ENCODE data around the gene TDRD12. TPM values are rescaled to one million over a fixed set of nuclear protein-coding genes. Genes with fewer than 3 reads are reported as not detected.

The TDRD12 gene, protein sequence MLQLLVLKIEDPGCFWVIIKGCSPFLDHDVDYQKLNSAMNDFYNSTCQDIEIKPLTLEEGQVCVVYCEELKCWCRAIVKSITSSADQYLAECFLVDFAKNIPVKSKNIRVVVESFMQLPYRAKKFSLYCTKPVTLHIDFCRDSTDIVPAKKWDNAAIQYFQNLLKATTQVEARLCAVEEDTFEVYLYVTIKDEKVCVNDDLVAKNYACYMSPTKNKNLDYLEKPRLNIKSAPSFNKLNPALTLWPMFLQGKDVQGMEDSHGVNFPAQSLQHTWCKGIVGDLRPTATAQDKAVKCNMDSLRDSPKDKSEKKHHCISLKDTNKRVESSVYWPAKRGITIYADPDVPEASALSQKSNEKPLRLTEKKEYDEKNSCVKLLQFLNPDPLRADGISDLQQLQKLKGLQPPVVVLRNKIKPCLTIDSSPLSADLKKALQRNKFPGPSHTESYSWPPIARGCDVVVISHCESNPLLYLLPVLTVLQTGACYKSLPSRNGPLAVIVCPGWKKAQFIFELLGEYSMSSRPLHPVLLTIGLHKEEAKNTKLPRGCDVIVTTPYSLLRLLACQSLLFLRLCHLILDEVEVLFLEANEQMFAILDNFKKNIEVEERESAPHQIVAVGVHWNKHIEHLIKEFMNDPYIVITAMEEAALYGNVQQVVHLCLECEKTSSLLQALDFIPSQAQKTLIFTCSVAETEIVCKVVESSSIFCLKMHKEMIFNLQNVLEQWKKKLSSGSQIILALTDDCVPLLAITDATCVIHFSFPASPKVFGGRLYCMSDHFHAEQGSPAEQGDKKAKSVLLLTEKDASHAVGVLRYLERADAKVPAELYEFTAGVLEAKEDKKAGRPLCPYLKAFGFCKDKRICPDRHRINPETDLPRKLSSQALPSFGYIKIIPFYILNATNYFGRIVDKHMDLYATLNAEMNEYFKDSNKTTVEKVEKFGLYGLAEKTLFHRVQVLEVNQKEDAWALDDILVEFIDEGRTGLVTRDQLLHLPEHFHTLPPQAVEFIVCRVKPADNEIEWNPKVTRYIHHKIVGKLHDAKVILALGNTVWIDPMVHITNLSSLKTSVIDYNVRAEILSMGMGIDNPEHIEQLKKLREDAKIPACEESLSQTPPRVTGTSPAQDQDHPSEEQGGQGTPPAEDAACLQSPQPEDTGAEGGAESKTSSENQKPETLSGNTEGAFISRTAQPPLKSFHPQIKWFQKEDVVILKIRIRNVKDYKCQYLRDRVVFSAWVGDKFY (N-terminal part only)
- not detected in 2 replicates for total RNA-seq

DNA sequence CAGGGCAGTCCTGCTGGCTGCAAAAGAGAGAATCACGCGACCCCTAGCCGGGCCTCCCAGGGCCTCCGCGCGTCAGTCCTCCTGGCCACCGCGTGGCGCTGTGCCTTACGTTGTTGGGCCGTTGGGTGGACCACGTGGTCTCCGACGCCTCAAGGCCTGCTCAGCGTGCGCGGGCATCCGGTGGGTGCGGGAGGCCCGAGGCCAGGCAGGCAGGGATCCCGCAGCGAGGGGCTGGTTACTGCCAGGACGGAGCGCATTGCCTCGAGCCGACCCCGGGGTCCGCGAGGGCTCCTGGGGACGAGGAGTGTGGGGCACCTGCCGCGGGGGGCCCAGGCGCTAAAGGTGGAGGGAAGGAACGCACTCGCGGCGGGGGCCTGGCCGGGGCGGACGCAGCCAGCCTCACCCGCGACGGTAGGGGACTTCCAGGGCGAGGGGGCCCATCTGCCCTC lies at the start of gene TDRD12:
TSS of gene TDRD12 (plus strand) at position 157 of the 449 bp plus-strand sequence. CDS start 306 bp downstream, outside the sequence.

DNA sequence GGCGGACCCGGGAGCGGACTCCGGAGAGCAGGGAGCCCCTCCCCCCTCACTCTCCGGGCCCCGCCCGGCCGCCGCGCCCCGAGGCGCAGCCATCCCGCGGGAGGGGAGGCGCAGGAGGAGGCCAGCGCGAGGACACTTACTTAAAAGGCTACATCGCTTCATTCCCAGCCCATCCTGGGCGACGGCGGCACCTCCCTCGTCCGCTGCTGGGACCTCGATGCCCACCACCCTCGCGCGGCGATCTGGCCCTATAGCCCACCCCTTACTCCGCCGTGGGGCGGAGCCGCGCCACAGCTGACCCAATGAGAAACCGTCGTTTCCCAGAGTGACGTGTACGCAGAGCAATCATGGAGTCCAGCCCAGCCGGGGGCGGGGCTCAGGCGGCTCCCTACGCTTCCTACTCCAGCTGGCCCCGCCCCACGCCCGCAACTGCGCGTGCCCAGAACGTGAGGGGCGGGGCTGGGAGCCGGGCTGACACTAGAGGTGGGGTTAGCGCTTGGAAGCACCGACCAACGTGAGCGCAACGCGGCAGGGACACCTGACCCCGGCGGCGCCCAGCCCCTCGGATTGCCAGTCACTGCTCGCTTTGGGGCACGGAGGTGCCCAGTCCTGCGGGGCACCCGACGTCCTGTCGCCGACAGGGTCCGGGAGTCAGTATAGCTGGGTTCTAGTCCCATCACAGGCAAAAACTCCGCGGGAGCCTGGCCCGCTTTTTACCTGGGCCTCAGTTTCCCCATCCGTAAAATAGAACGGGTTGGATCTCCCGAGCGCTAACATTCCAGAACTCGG lies 44.4 kb upstream of the TDRD12 start, which contains the start of gene ANKRD27:
TSS of gene ANKRD27 (minus strand) at position 250 of the 789 bp plus-strand sequence. CDS start 16,165 bp downstream, outside the sequence.

DNA sequence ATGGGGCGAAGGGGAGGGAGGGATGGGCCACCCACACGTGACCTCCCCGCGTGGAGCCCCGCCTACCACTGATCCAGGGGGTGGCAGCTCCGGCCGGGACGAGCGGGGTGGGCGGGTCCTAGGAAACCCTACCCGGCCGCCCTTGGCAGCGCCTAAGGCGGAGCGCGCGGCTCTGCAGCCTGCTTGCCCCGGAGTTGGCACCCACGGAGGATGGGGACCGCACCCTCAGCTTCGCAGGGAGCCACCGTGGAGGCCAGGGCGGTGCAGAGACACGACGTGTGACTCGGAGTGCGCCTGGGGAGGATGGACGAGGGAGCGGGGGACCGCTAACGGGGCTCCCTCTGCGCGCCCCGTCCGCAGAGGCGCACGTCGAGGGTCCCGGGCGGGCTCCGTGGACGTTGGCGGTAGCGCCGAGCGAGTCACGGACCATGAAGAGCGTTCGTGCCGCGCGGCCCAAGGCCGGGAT lies 43.8 kb upstream of the TDRD12 start, which contains the start of gene RGS9BP:
TSS of gene RGS9BP (plus strand) at position 129 of the 466 bp plus-strand sequence. CDS start 416 bp downstream, outside the sequence.

DNA sequence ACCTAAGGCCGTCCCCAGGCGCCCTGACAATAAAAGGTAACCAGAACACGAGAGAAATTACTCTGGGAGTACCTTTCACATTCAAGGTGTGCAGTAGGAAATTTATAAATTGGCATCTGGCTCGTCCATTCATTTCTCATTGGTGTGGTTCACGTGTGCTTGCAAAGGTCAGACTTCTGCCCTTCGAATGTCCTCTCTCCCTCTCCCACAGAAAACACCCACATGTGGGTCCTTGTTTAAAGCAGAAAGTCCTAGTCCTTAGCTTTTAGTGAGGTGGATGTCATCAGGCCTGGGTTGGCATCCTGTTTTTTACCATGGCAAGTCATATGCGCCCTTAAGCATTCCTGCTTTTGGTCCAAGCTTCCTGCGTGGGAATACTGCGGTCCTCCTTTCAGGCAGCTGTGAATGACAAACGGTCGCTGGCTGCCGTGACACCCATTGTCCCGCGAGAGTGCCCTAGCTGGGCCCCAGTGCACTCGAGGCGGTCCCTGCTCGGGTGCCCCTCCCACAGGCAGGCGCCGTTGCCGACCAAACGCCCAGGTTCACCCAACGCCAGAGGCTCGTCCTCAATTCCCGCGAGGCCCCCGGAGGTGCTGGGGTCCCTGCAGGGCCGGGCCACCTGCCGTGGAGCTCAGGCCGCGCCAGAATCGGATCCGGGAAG lies 28.1 kb upstream of the TDRD12 start, which contains the start of gene NUDT19:
TSS of gene NUDT19 (plus strand) at position 531 of the 661 bp plus-strand sequence. CDS start 140 bp downstream, outside the sequence.

DNA sequence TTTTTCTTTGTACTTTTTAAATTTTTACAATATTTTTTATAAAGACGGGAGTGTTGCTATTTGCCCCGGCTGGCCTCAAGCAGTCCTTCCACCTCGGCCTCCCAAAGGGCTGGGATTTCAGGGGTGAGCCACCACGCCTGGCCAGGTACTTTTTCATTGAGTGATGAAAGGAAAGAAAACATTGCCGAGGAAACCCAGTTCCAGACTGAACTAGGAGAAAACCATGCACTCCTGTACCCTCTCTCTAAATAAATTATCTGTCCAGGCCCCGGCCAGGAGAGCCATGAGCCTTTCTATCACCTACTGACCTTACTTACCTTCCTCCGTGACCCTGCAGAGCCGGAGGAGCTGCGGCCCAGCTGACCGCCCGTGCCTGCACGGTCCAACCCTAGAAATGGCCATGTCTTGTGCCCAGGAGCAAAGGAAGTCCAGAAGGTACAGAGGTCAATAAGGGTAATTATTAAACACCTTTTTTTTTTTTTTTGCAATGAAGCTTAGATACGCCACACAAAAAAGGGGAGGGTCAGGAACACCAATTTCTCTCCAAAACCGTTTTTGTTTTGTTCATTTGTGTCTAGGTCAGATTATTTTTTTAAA lies 149.9 kb downstream of the TDRD12 start, which contains the start of gene SLC7A9:
TSS of gene SLC7A9 (minus strand) at position 399 of the 597 bp plus-strand sequence. CDS start 1,233 bp downstream, outside the sequence.

Other genes starting within 250 kb of the TDRD12 start
- gene PDCD5, start 138.6 kb upstream of the TDRD12 start, total RNA-seq, result 93.4 and 235 TPM in 2 replicates
- 16.6 and 21.2 TPM in 2 replicates for gene ANKRD27, start 44.6 kb upstream of the TDRD12 start, total RNA-seq
- 0.51 TPM in 1 of 2 replicates, not detected in the other for gene RGS9BP, start 43.9 kb upstream of the TDRD12 start, total RNA-seq
- 11.9 and 13.6 TPM in 2 replicates for gene NUDT19, start 27.9 kb upstream of the TDRD12 start, total RNA-seq
- not detected in 2 replicates for gene SLC7A9, start 150.0 kb downstream of the TDRD12 start, total RNA-seq

Data from mesangial cell (primary cell).